Uterus (tissue), 4 donors: ENCODE data around the gene RALGPS1. TPM values are rescaled to one million over a fixed set of nuclear protein-coding genes. Genes with fewer than 3 reads are reported as not detected.

Source experiments
- DNase-seq, 2 donors: peaks; one replicate each; pipeline ENCODE4 v3.0.0-alpha.2; 2019 to 2020
- H3K27ac ChIP-seq, 2 donors: fragments of 200-600 bp; sonication (generic); 1 replicate in 1 of 2; 2 replicates in 1 of 2; pipeline ENCODE4 v1.5.1; 2016 to 2018
- H3K27me3 ChIP-seq, 2 donors: fragments of 200-600 bp; sonication (generic); one replicate each; pipeline ENCODE4 v1.5.1; 2018 to 2019; ENCODE audit warnings: control low read depth in 1 of 2
- H3K36me3 ChIP-seq, 2 donors: fragments of 200-600 bp; sonication (generic); one replicate each; pipeline ENCODE4 v1.5.1; 2019; ENCODE audit warnings: control low read depth in 1 of 2
- H3K4me1 ChIP-seq, 2 donors: fragments of 200-600 bp; sonication (generic); one replicate each; pipeline ENCODE4 v1.5.1; 2018 to 2019; ENCODE audit warnings: control low read depth in 1 of 2
- H3K4me3 ChIP-seq, 2 donors: fragments of 200-600 bp; sonication (generic); 1 replicate in 1 of 2; 2 replicates in 1 of 2; pipeline ENCODE4 v1.5.1; 2018 to 2019; ENCODE audit warnings: mild to moderate bottlenecking in 1 of 2
- H3K9me3 ChIP-seq, 2 donors: fragments of 200-600 bp; sonication (generic); one replicate each; pipeline ENCODE4 v1.5.1; 2019; ENCODE audit warnings: control low read depth in 1 of 2
- POLR2A ChIP-seq, 2 donors: fragments of 450-650 bp; IDR thresholded peaks; one replicate each; pipeline ENCODE4 v1.6.1; 2016; ENCODE audit warnings: antibody characterized with exemption in 2 of 2, mild to moderate bottlenecking in 1 of 2, moderate library complexity in 1 of 2
- intact Hi-C: fragments of 100-400 bp; cut with DNase I; formaldehyde crosslinking; loops from one replicate; pipeline ENCODE4 v1.15.1; 2023; ENCODE audit warnings: low total_unique reads
- total RNA-seq, 4 donors: library from RNA; depleted of rRNA in 3 of 4; stranded (reverse); fragments of >200 nt in 3 of 4; gene quantifications; one replicate each; pipeline versions ENCODE4 v1.1.0 to v1.2.4, GENCODE V29; 2014 to 2023
- TF ChIP-seq, protein P1 (sequence below), 4 experiments: fragments of 200-600 bp in 2 of 4; fragments of 450-650 bp in 2 of 4; sonication (generic) in 2 of 4; IDR thresholded peaks; one replicate each; pipeline ENCODE4 v1.5.1; 2016 to 2019; ENCODE audit warnings: antibody characterized with exemption in 4 of 4, mild to moderate bottlenecking in 2 of 4, moderate library complexity in 1 of 4
- donor health status: DM: yes; HTN: yes; CAD: no.

Gene RALGPS1
- total RNA-seq, 4 donors from 2014 or later, result 8.5 to 16.7 (median 14.5) TPM

GRCh38 chr9:127212453-127212852 is 297.9 kb downstream of the RALGPS1 start:
- Histone ChIP-seq H3K4me3 (no peak overlapping the region), H3K9me3 (no peaks in the 10 kb centered on the region), H3K36me3 (no peaks in the 10 kb centered on the region), H3K27me3 (no peaks in the 10 kb centered on the region), H3K27ac (no peak overlapping the region), H3K4me1 (no peaks in the 10 kb centered on the region)
- intact Hi-C loops, result no loop called here
- peak in 1 of 2 donors; percentile 13 for DNase-seq
- TF ChIP-seq, protein P1, sequence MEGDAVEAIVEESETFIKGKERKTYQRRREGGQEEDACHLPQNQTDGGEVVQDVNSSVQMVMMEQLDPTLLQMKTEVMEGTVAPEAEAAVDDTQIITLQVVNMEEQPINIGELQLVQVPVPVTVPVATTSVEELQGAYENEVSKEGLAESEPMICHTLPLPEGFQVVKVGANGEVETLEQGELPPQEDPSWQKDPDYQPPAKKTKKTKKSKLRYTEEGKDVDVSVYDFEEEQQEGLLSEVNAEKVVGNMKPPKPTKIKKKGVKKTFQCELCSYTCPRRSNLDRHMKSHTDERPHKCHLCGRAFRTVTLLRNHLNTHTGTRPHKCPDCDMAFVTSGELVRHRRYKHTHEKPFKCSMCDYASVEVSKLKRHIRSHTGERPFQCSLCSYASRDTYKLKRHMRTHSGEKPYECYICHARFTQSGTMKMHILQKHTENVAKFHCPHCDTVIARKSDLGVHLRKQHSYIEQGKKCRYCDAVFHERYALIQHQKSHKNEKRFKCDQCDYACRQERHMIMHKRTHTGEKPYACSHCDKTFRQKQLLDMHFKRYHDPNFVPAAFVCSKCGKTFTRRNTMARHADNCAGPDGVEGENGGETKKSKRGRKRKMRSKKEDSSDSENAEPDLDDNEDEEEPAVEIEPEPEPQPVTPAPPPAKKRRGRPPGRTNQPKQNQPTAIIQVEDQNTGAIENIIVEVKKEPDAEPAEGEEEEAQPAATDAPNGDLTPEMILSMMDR (IDR thresholded peaks at IDR 0.05), result no peak
- no peak for TF ChIP-seq POLR2A (IDR thresholded peaks at IDR 0.05)

DNA sequence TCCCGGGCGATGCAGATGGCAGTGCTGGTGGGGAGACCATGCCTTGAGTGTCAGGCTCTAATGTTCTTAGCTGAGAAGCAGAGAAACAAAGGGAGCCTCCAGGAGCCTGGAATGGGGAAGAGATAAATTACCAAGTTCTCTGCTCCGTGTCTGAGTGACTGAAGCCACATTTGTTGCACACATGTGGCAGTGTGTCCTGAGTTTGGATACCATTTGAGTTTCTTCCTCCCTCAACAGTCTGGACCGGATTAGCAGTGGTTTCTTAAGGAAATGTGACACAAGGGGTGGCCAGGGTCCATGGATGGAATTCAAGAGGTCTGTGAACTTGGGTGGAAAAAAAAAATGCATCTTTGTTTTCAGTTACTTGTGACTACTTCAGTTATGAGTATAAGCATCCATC is 299.3 kb downstream of the RALGPS1 start:
- no peaks in the 10 kb centered on the region for H3K36me3 ChIP-seq
- intact Hi-C loops, result no loop called here
- no peaks in the 10 kb centered on the region for H3K27me3 ChIP-seq
- H3K27ac ChIP-seq, result no peak overlapping the region
- TF ChIP-seq, protein P1 (IDR thresholded peaks at IDR 0.05), result no peak
- TF ChIP-seq POLR2A (IDR thresholded peaks at IDR 0.05), result no peak
- H3K9me3 ChIP-seq, result no peaks in the 10 kb centered on the region
- no peaks in the 10 kb centered on the region for H3K4me1 ChIP-seq
- no peak for DNase-seq
- H3K4me3 ChIP-seq, result no peak overlapping the region

DNA sequence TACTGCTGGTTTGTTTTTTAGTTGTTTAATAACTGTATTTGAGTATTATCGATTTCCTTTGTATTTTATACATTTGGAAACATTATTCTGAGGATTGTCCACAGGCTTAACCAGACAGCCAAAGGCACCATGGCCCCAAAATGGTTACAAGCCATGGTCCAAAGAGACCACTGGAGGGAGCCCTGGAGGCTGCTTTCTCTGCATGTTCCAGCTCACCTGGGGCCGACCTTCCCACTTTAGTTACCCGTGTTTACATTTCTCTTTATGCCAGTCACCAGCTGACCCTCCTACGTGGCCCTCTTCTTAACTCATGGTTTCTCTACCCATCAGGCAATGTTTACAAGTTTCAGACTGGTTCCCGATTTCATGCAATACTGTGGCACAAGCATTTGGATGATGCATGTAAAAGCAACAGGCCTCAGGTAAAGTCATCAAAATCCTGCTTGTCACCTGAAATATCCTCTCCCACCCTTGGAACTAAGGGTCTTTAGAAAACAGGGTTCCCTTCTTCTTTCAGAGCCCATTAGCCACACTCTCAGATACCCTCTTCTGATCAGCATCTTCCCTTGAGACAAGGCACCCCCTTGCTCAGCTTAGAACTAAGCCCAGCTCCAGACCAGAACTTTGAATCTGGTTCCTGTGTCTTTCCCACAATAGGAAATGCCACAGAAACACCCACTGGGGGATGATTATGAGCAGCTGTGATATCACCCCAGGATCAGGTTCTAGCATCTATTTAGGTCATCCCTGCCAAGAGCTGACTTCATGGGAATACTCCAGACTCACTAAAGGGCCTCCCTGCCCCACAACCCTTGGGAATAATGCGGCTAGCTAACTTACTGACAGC is 300.1 kb downstream of the RALGPS1 start:
- DNase-seq, result peak in 1 of 2 donors; percentile 51
- TF ChIP-seq, protein P1 (IDR thresholded peaks at IDR 0.05), result peak; percentile 44 to 66 (median 54)
- no peak for TF ChIP-seq POLR2A (IDR thresholded peaks at IDR 0.05)
- intact Hi-C loops, result no loop called here

GRCh38 chr9:127215268-127216209 is 301.0 kb downstream of the RALGPS1 start:
- no peak overlapping the region for H3K4me3 ChIP-seq
- intact Hi-C loops, result no loop called here
- no peaks in the 10 kb centered on the region for H3K36me3 ChIP-seq
- H3K27me3 ChIP-seq, result no peaks in the 10 kb centered on the region
- no peak overlapping the region for H3K27ac ChIP-seq
- no peak for TF ChIP-seq POLR2A (IDR thresholded peaks at IDR 0.05)
- TF ChIP-seq, protein P1 (IDR thresholded peaks at IDR 0.05), result no peak
- H3K4me1 ChIP-seq, result no peaks in the 10 kb centered on the region
- DNase-seq, result no peak
- H3K9me3 ChIP-seq, result no peaks in the 10 kb centered on the region

More for the DNA sequence above, 300.1 kb downstream of the RALGPS1 start:
- Histone ChIP-seq H3K27ac (no peak overlapping the region), H3K9me3 (no peaks in the 10 kb centered on the region), H3K27me3 (no peaks in the 10 kb centered on the region), H3K36me3 (no peaks in the 10 kb centered on the region), H3K4me1 (no peaks in the 10 kb centered on the region), H3K4me3 (no peak overlapping the region)
